ENCODE results near the gene FAM118B.

The FAM118B gene

GRCh38 chr11:126188332-126189108 lies 23.1 kb upstream of the FAM118B start:
- Histone ChIP-seq H3K27me3 (replicated peaks) (no peaks in the 10 kb centered on the region), H3K4me3 (ENCODE audit: low read depth, low read length) (no peak overlapping the region), H3K36me3 (replicated peaks) (peaks cover 2% of the 10 kb centered on the region), H3K27ac (no peak overlapping the region)
- no peak for DNase-seq
- in situ Hi-C loops (cut with HindIII; ENCODE audit: low pct_ligation_motif_present, low sequenced_read_pairs): loop anchor here (25.0 kb wide), 1 partner anchor 251 kb away; the partner anchor contains the start of gene VSIG10L2
- TF ChIP-seq CTCF (IDR thresholded peaks at IDR 0.05; ENCODE audit: low read depth, low read length, missing control alignments): no peak

DNA sequence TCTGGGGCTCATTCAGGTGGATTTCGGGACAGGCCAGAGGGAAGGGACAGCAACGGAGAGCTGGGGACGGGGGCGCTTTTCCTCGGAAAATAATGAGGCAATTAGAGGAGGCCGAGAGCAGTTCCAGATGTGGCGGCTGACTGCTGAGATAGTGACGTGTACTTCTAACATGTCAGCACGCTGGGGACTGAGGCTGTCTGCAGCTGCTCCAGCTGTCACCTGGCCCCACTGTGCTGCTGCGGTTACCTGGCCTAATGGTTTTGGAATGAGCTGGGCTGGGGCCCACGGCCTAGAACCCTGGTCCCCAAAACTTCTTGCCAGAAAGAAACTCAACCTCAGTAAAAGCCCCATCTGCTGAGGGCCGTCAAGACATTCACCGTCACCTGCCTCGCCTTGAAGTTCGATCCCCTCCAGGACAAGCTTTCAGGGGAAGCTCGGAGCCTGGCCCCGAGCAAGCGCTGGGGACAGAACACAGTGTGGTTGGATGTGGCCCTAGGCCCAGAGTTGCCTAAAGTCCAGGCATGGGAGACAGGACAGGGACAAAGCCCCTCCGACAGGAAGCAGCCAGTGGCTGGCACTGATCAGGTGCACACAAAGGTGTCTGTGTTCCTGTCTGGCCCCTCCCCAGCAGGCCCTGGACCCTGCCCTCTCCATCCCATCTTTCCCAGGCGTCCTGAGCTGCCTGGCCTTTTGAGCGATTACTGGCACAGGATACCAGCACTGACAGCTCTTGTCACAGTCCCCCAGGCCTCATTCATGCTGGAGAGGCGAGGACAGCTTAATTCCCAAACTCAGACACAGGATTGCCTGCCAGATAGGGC lies 22.3 kb upstream of the FAM118B start:
- Histone ChIP-seq H3K27me3 (replicated peaks) (no peaks in the 10 kb centered on the region), H3K36me3 (replicated peaks) (peaks cover 2% of the 10 kb centered on the region), H3K27ac (no peak overlapping the region), H3K4me3 (ENCODE audit: low read depth, low read length) (no peak overlapping the region)
- no peak for DNase-seq
- in situ Hi-C loops (cut with HindIII; ENCODE audit: low pct_ligation_motif_present, low sequenced_read_pairs): loop anchor here (25.0 kb wide), 1 partner anchor 252 kb away; the partner anchor contains the start of gene VSIG10L2
- TF ChIP-seq CTCF (IDR thresholded peaks at IDR 0.05; ENCODE audit: low read depth, low read length, missing control alignments): no peak

- Histone ChIP-seq H3K27me3 (replicated peaks) (no peaks in the 10 kb centered on the region), H3K27ac (no peak overlapping the region), H3K4me3 (ENCODE audit: low read depth, low read length) (no peak overlapping the region), H3K36me3 (replicated peaks) (peaks cover 2% of the 10 kb centered on the region)
- in situ Hi-C loops (cut with HindIII; ENCODE audit: low pct_ligation_motif_present, low sequenced_read_pairs): loop anchor here (25.0 kb wide), 1 partner anchor 253 kb away; the partner anchor contains the start of gene VSIG10L2
- no peak for DNase-seq
- no peak for TF ChIP-seq CTCF (IDR thresholded peaks at IDR 0.05; ENCODE audit: low read depth, low read length, missing control alignments)
Measured at GRCh38 chr11:126190792-126191191, 20.8 kb upstream of the FAM118B start.

DNA sequence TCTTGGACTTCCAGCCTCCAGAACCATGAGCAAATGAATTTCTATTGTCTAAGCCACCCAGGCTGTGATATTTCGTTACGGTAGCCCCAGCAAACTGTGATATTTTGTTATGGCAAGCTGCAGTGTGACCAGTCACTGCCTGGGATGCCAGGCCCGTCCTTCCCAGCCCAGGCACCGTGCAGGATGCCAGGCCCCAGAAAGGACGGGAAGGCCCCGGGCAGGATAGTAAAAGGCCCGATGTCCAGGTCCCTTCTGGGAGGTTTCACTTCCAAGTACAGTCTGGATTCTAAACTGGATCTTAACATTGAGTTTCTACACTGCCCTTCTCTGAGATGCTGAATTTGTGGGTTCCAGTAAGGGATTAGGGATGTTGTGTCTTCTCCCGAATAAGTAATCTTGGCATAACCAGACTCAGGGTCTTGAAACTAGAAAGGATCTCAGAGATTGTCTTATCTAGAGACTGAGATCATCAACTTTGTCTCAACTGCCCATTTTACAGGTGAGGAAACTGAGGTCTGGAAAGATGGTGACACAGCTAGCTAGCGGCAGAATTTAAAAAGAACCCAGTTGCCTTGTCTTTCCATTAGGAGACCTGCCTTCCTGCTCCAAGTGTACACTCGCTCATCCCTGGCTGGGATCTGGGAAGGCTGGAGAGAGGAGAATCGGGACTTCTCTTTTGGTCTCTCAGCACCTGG lies 20.1 kb upstream of the FAM118B start:
- Histone ChIP-seq H3K4me3 (ENCODE audit: low read depth, low read length) (no peak overlapping the region), H3K27ac (no peak overlapping the region), H3K36me3 (replicated peaks) (peaks cover 2% of the 10 kb centered on the region), H3K27me3 (replicated peaks) (no peaks in the 10 kb centered on the region)
- no peak for DNase-seq
- in situ Hi-C loops (cut with HindIII; ENCODE audit: low pct_ligation_motif_present, low sequenced_read_pairs): loop anchor here (25.0 kb wide), 1 partner anchor 254 kb away; the partner anchor contains the start of gene VSIG10L2
- TF ChIP-seq CTCF (IDR thresholded peaks at IDR 0.05; ENCODE audit: low read depth, low read length, missing control alignments): no peak

GRCh38 chr11:126192361-126192760 lies 19.2 kb upstream of the FAM118B start:
- in situ Hi-C loops (cut with HindIII; ENCODE audit: low pct_ligation_motif_present, low sequenced_read_pairs): loop anchor here (25.0 kb wide), 1 partner anchor 255 kb away; the partner anchor contains the start of gene VSIG10L2
- H3K36me3 ChIP-seq (replicated peaks): peaks cover 2% of the 10 kb centered on the region
- no peaks in the 10 kb centered on the region for H3K27me3 ChIP-seq (replicated peaks)
- no peak for DNase-seq
- H3K4me3 ChIP-seq (ENCODE audit: low read depth, low read length): no peak overlapping the region
- no peak overlapping the region for H3K27ac ChIP-seq
- no peak for TF ChIP-seq CTCF (IDR thresholded peaks at IDR 0.05; ENCODE audit: low read depth, low read length, missing control alignments)
